GM23338 (cell line): ENCODE measurements around the gene ACSM2B. TPM values are rescaled to one million over a fixed set of nuclear protein-coding genes. Genes with fewer than 3 reads are reported as not detected.

ENCODE experiments used
- ATAC-seq: fragments of 200-7000 bp; cut with Tn5 transposase; 3 replicates; pipeline ENCODE4 v1.9.1; 2020
- DNase-seq: peaks from one replicate; pipeline ENCODE4 v3.0.0-alpha.2; 2015; ENCODE audit warnings: low spot score
- H2AFZ ChIP-seq: fragments of 200-600 bp; sonication (generic); 2 replicates; pipeline ENCODE4 v1.8.0; 2016; ENCODE audit warnings: antibody characterized with exemption, mild to moderate bottlenecking, moderate library complexity
- H3F3A ChIP-seq: fragments of 200-600 bp; sonication (generic); replicated peaks from 2 replicates; pipeline ENCODE4 v1.8.0; 2017; ENCODE audit warnings: antibody characterized with exemption, mixed run types, low read depth
- H3K27ac ChIP-seq: fragments of 200-600 bp; sonication (generic); 2 replicates; pipeline ENCODE4 v1.6.1; 2016; ENCODE audit warnings: low read depth
- H3K27me3 ChIP-seq: fragments of 200-600 bp; sonication (generic); 2 replicates; pipeline ENCODE4 v1.8.0; 2016; ENCODE audit warnings: mild to moderate bottlenecking, mixed run types, moderate library complexity; ENCODE audit not compliant: insufficient read depth
- H3K36me3 ChIP-seq: fragments of 200-600 bp; sonication (generic); 2 replicates; pipeline ENCODE4 v1.8.0; 2016; ENCODE audit warnings: mild to moderate bottlenecking; ENCODE audit not compliant: insufficient read depth
- H3K4me1 ChIP-seq: fragments of 200-600 bp; sonication (generic); 2 replicates; pipeline ENCODE4 v1.8.0; 2016; ENCODE audit warnings: mild to moderate bottlenecking, moderate library complexity; ENCODE audit not compliant: insufficient read depth
- H3K4me2 ChIP-seq: fragments of 200-600 bp; sonication (generic); 2 replicates; pipeline ENCODE4 v1.7.1; 2017; ENCODE audit warnings: mixed run types
- H3K4me3 ChIP-seq: fragments of 200-600 bp; sonication (generic); 2 replicates; pipeline ENCODE4 v1.6.1; 2016; ENCODE audit warnings: mixed run types
- H3K79me2 ChIP-seq: fragments of 200-600 bp; sonication (generic); replicated peaks from 2 replicates; pipeline ENCODE4 v1.8.0; 2017; ENCODE audit warnings: mild to moderate bottlenecking; ENCODE audit not compliant: insufficient read depth
- H3K9me2 ChIP-seq: fragments of 200-600 bp; sonication (generic); 2 replicates; pipeline ENCODE4 v1.8.0; 2017; ENCODE audit not compliant: insufficient read depth
- H4K20me1 ChIP-seq: fragments of 200-600 bp; sonication (generic); replicated peaks from 2 replicates; pipeline ENCODE4 v1.8.0; 2017; ENCODE audit warnings: mild to moderate bottlenecking; ENCODE audit not compliant: insufficient read depth
- H3K27ac Mint-ChIP-seq: 2 replicates; pipeline ENCODE4 v1.8.0; 2020; ENCODE audit warnings: inconsistent platforms, mild to moderate bottlenecking, moderate library complexity, mixed read lengths
- H3K27me3 Mint-ChIP-seq: 3 replicates; pipeline ENCODE4 v1.8.0; 2022; ENCODE audit warnings: low read depth, mild to moderate bottlenecking, moderate library complexity, mixed read lengths, inconsistent platforms; ENCODE audit not compliant: insufficient read depth, poor library complexity
- H3K36me3 Mint-ChIP-seq: 3 replicates; pipeline ENCODE4 v1.8.0; 2021; ENCODE audit warnings: low read depth, mild to moderate bottlenecking, inconsistent platforms, moderate library complexity, mixed read lengths
- H3K4me1 Mint-ChIP-seq: 3 replicates; pipeline ENCODE4 v1.8.0; 2020; ENCODE audit warnings: mild to moderate bottlenecking, inconsistent platforms, mixed read lengths
- H3K4me3 Mint-ChIP-seq: 3 replicates; pipeline ENCODE4 v1.8.0; 2021; ENCODE audit warnings: moderate library complexity, mild to moderate bottlenecking, inconsistent platforms, mixed read lengths
- H3K9me3 Mint-ChIP-seq: 3 replicates; pipeline ENCODE4 v1.8.0; 2020; ENCODE audit warnings: moderate library complexity, mild to moderate bottlenecking, inconsistent platforms, mixed read lengths
- CREB1 ChIP-seq: fragments of 250-450 bp; sonication (Bioruptor Pico); IDR thresholded peaks from 2 replicates; pipeline ENCODE4 v1.5.0; 2020; ENCODE audit warnings: low read depth, mild to moderate bottlenecking, moderate library complexity
- CTCF ChIP-seq, 2 experiments: fragments of 200-600 bp in 1 of 2; sonication (generic) in 1 of 2; conservative IDR thresholded peaks; 2 replicates each; pipeline versions ENCODE4 v1.5.1 to v1.6.1; 2016 to 2017; ENCODE audit warnings: antibody characterized with exemption in 2 of 2, low read depth in 2 of 2, mild to moderate bottlenecking in 2 of 2, moderate library complexity in 1 of 2
- ETS1 ChIP-seq: IDR thresholded peaks from 2 replicates; pipeline ENCODE4 v1.6.1; 2016; ENCODE audit warnings: antibody characterized with exemption
- JUNB ChIP-seq: IDR thresholded peaks from one replicate; pipeline ENCODE4 v1.6.1; 2016; ENCODE audit warnings: antibody characterized with exemption; ENCODE audit not compliant: unreplicated experiment
- REST ChIP-seq: IDR thresholded peaks from one replicate; pipeline ENCODE4 v1.6.1; 2018; ENCODE audit warnings: antibody characterized with exemption; ENCODE audit not compliant: unreplicated experiment
- STAT1 ChIP-seq: IDR thresholded peaks from one replicate; pipeline ENCODE4 v1.6.1; 2016; ENCODE audit warnings: antibody characterized with exemption; ENCODE audit not compliant: unreplicated experiment
- ZNF114 ChIP-seq: fragments of 250-450 bp; sonication (Bioruptor Pico); IDR thresholded peaks from 2 replicates; pipeline ENCODE4 v1.5.0; 2020; ENCODE audit warnings: mild to moderate bottlenecking, moderate library complexity
- polyA plus RNA-seq: library from polyadenylated mRNA; unstranded; fragments of >200 nt; fragmentation: Nextera tagmentation; extraction: Ambion mirVana; gene quantifications from 2 replicates; pipeline ENCODE4 v1.2.1, GENCODE V29; 2016
- total RNA-seq: library from RNA; depleted of rRNA; stranded (reverse); fragments of >200 nt; shearing (Covaris generic); gene quantifications from 2 replicates; pipeline ENCODE4 v1.2.3, GENCODE V29; 2014

ACSM2B gene
- total and polyA plus RNA-seq, 2 experiments from 2014 or later, result not detected

- H3K36me3 Mint-ChIP-seq, result 0 out of 3 replicates have a peak, but pooled peaks cover 3% of the 10 kb centered on the region
These were observed 7.8 kb downstream of the ACSM2B start for GRCh38 chr16:20568404-20568803.

GRCh38 chr16:20566864-20567263, 9.3 kb downstream of the ACSM2B start:
- peaks cover 1% of the 10 kb centered on the region for H3K27me3 Mint-ChIP-seq
- TF ChIP-seq JUNB (no peak), CREB1 (CRISPR knock-in tag) (no peak), CTCF (conservative IDR thresholded peaks at IDR 0.05; ENCODE audit: low read depth in 2 of 2) (no peak), REST (no peak), ETS1 (no peak)

More at GRCh38 chr16:20568404-20568803, 7.8 kb downstream of the ACSM2B start:
- H3F3A ChIP-seq, result no peaks in the 10 kb centered on the region
- Mint-ChIP-seq H3K4me3 (no peak overlapping the region), H3K9me3 (peaks cover 10% of the 10 kb centered on the region), H3K4me1 (no peaks in the 10 kb centered on the region), H3K27ac (no peak overlapping the region), H3K27me3 (peaks cover 1% of the 10 kb centered on the region)
- DNase-seq, result no peak
- H3K79me2 ChIP-seq, result no peaks in the 10 kb centered on the region
- H3K27me3 ChIP-seq, result no peaks in the 10 kb centered on the region
- H3K4me2 ChIP-seq, result no peak overlapping the region
- H3K9me2 ChIP-seq, result no peaks in the 10 kb centered on the region
- no peak for TF ChIP-seq CREB1 (CRISPR knock-in tag)
- no peak for TF ChIP-seq STAT1
- no peak for TF ChIP-seq ETS1
- no peak for TF ChIP-seq JUNB
- no peak for TF ChIP-seq REST
- TF ChIP-seq ZNF114 (CRISPR knock-in tag), result no peak
- no peak overlapping the region for H3K27ac ChIP-seq
- H3K4me3 ChIP-seq, result no peak overlapping the region
- H3K36me3 ChIP-seq, result no peaks in the 10 kb centered on the region
- H3K4me1 ChIP-seq, result no peaks in the 10 kb centered on the region
- no peak for ATAC-seq
- no peaks in the 10 kb centered on the region for H4K20me1 ChIP-seq
- H2AFZ ChIP-seq, result no peak overlapping the region

More at GRCh38 chr16:20566864-20567263, 9.3 kb downstream of the ACSM2B start:
- Mint-ChIP-seq H3K4me1 (no peaks in the 10 kb centered on the region), H3K27ac (no peak overlapping the region), H3K4me3 (no peak overlapping the region), H3K9me3 (peaks cover 18% of the 10 kb centered on the region), H3K36me3 (0 out of 3 replicates have a peak, but pooled peaks cover 3% of the 10 kb centered on the region)
- Histone ChIP-seq H2AFZ (no peak overlapping the region), H3K79me2 (no peaks in the 10 kb centered on the region), H3K27ac (no peak overlapping the region), H4K20me1 (no peaks in the 10 kb centered on the region), H3K9me2 (no peaks in the 10 kb centered on the region), H3K36me3 (no peaks in the 10 kb centered on the region), H3K4me1 (no peaks in the 10 kb centered on the region), H3K27me3 (no peaks in the 10 kb centered on the region), H3K4me2 (no peak overlapping the region), H3K4me3 (no peak overlapping the region), H3F3A (no peaks in the 10 kb centered on the region)
- DNase-seq, result no peak
- no peak for ATAC-seq
